ENCODE measurements around the gene TRIO. TPM values are rescaled to one million over a fixed set of nuclear protein-coding genes. Genes with fewer than 3 reads are reported as not detected.

Gene TRIO
- total RNA-seq, 2 experiments from 2014 or later = 4.1 to 6.5 TPM

GRCh38 chr5:14105718-14106410 lies 37.3 kb upstream of the TRIO start:
- Mint-ChIP-seq H3K4me1 (ENCODE audit: low read depth) (peaks cover 10% of the 10 kb centered on the region), H3K4me3 (no peak overlapping the region), H3K9me3 (peaks cover 4% of the 10 kb centered on the region), H3K27ac (no peak overlapping the region), H3K27me3 (peaks cover 12% of the 10 kb centered on the region), H3K36me3 (ENCODE audit: low read depth) (no peaks in the 10 kb centered on the region)
- no peak for ATAC-seq (ENCODE audit: poor library complexity)
- intact Hi-C loops (cut with DNase I, micrococcal nuclease) = loop anchor here in 1 of 2 experiments (5.0 kb wide), 1 partner anchor 541 kb away; no protein-coding TSS in a partner anchor
- Histone ChIP-seq H3K4me3 (ENCODE audit: low read length) (no peak overlapping the region), H3K27me3 (ENCODE audit: control insufficient read depth in 1 of 2, insufficient read depth in 2 of 2, low read length in 2 of 2) (no peaks in the 10 kb centered on the region), H3K9me3 (ENCODE audit: control insufficient read depth in 1 of 2, insufficient read depth in 1 of 2, low read length in 2 of 2) (peaks cover 0 to 7% of the 10 kb centered on the region in 2 experiments), H3K36me3 (ENCODE audit: insufficient read depth, low read length) (no peaks in the 10 kb centered on the region), H3K4me1 (ENCODE audit: insufficient read depth, low read length) (no peaks in the 10 kb centered on the region), H3K27ac (ENCODE audit: low read depth in 1 of 2, low read length in 2 of 2) (no peak overlapping the region)
- ChIA-PET CTCF (no interaction called here), POLR2A (no interaction called here)
- no peak for DNase-seq
- no peak for TF ChIP-seq CTCF (IDR thresholded peaks at IDR 0.05)

GRCh38 chr5:14107536-14107935 lies 35.6 kb upstream of the TRIO start:
- ATAC-seq (ENCODE audit: poor library complexity) (no peak), DNase-seq (no peak)
- Histone ChIP-seq H3K27me3 (ENCODE audit: control insufficient read depth in 1 of 2, insufficient read depth in 2 of 2, low read length in 2 of 2) (no peaks in the 10 kb centered on the region), H3K27ac (ENCODE audit: low read depth in 1 of 2, low read length in 2 of 2) (no peak overlapping the region), H3K4me3 (ENCODE audit: low read length) (no peak overlapping the region), H3K36me3 (ENCODE audit: insufficient read depth, low read length) (no peaks in the 10 kb centered on the region), H3K4me1 (ENCODE audit: insufficient read depth, low read length) (no peaks in the 10 kb centered on the region), H3K9me3 (ENCODE audit: control insufficient read depth in 1 of 2, insufficient read depth in 1 of 2, low read length in 2 of 2) (peaks cover 0 to 10% of the 10 kb centered on the region in 2 experiments)
- peaks cover 10% of the 10 kb centered on the region for H3K4me1 Mint-ChIP-seq (ENCODE audit: low read depth)
- no peak overlapping the region for H3K4me3 Mint-ChIP-seq
- intact Hi-C loops (cut with DNase I, micrococcal nuclease) = loop anchor here in 1 of 2 experiments (5.0 kb wide), 1 partner anchor 540 kb away; no protein-coding TSS in a partner anchor
- H3K27me3 Mint-ChIP-seq = peaks cover 12% of the 10 kb centered on the region
- TF ChIP-seq CTCF (IDR thresholded peaks at IDR 0.05) = no peak
- POLR2A ChIA-PET = no interaction called here
- no peak overlapping the region for H3K27ac Mint-ChIP-seq
- CTCF ChIA-PET = no interaction called here
- no peaks in the 10 kb centered on the region for H3K36me3 Mint-ChIP-seq (ENCODE audit: low read depth)
- peaks cover 4% of the 10 kb centered on the region for H3K9me3 Mint-ChIP-seq

GRCh38 chr5:14108170-14108996 lies 34.8 kb upstream of the TRIO start:
- Mint-ChIP-seq H3K27me3 (peaks cover 12% of the 10 kb centered on the region), H3K4me1 (ENCODE audit: low read depth) (peaks cover 10% of the 10 kb centered on the region), H3K4me3 (no peak overlapping the region), H3K27ac (no peak overlapping the region), H3K36me3 (ENCODE audit: low read depth) (no peaks in the 10 kb centered on the region), H3K9me3 (no peaks in the 10 kb centered on the region)
- CTCF ChIA-PET = no interaction called here
- peaks cover 0 to 5% of the 10 kb centered on the region in 2 experiments for H3K9me3 ChIP-seq (ENCODE audit: control insufficient read depth in 1 of 2, insufficient read depth in 1 of 2, low read length in 2 of 2)
- intact Hi-C loops (cut with DNase I, micrococcal nuclease) = loop anchor here (1.0 to 5.0 kb wide), 3 partner anchors 162 to 539 kb away; no protein-coding TSS in a partner anchor
- ATAC-seq (ENCODE audit: poor library complexity) (peak; percentile 67), DNase-seq (peak in 7 of 14 experiments; percentile 1 to 65 (median 34))
- no peaks in the 10 kb centered on the region for H3K4me1 ChIP-seq (ENCODE audit: insufficient read depth, low read length)
- peak; percentile 57 for TF ChIP-seq CTCF (IDR thresholded peaks at IDR 0.05)
- H3K4me3 ChIP-seq (ENCODE audit: low read length) = no peak overlapping the region
- H3K27ac ChIP-seq (ENCODE audit: low read depth in 1 of 2, low read length in 2 of 2) = no peak overlapping the region
- no peaks in the 10 kb centered on the region for H3K27me3 ChIP-seq (ENCODE audit: control insufficient read depth in 1 of 2, insufficient read depth in 2 of 2, low read length in 2 of 2)
- POLR2A ChIA-PET = no interaction called here
- no peaks in the 10 kb centered on the region for H3K36me3 ChIP-seq (ENCODE audit: insufficient read depth, low read length)
